HepG2 (cell line): Measurements from ENCODE around the gene IRAK2. TPM values are rescaled to one million over a fixed set of nuclear protein-coding genes. Genes with fewer than 3 reads are reported as not detected.
A peak's percentile ranks its signal among the peaks of the same experiment; 100 is the strongest.

Experiments
- AKNA ChIP-seq: sonication (generic); formaldehyde crosslinking; IDR thresholded peaks from 2 replicates; pipeline ENCODE4 v1.4.0; 2020; ENCODE audit warnings: missing genetic modification reagents, borderline replicate concordance
- EED ChIP-seq: sonication (generic); formaldehyde crosslinking; IDR thresholded peaks from 2 replicates; pipeline ENCODE4 v1.5.0; 2020; ENCODE audit warnings: mild to moderate bottlenecking, missing genetic modification reagents
- FOXK1 ChIP-seq: sonication (generic); formaldehyde crosslinking; IDR thresholded peaks from 2 replicates; pipeline ENCODE4 v1.4.0; 2020; ENCODE audit warnings: low read depth, missing genetic modification reagents, borderline replicate concordance
- MAX ChIP-seq: IDR thresholded peaks from 2 replicates; pipeline ENCODE4 v1.6.1; 2012; ENCODE audit warnings: inconsistent platforms
- MED1 ChIP-seq: sonication (generic); formaldehyde crosslinking; IDR thresholded peaks from 2 replicates; pipeline ENCODE4 v1.4.0; 2020; ENCODE audit warnings: missing genetic modification reagents
- PPARG ChIP-seq: conservative IDR thresholded peaks from 2 replicates; pipeline ENCODE4 v1.6.1; 2016; ENCODE audit warnings: missing biosample characterization, missing genetic modification reagents
- TAF1 ChIP-seq: sonication (generic); formaldehyde crosslinking; IDR thresholded peaks from 2 replicates; pipeline ENCODE4 v1.4.0; 2020; ENCODE audit warnings: missing genetic modification reagents
- ZBTB4 ChIP-seq: sonication (generic); formaldehyde crosslinking; IDR thresholded peaks from 2 replicates; pipeline ENCODE4 v1.4.0; 2020; ENCODE audit warnings: missing genetic modification reagents, mild to moderate bottlenecking, borderline replicate concordance
- ZFX ChIP-seq: sonication (generic); formaldehyde crosslinking; IDR thresholded peaks from 2 replicates; pipeline ENCODE4 v1.4.0; 2020; ENCODE audit warnings: mild to moderate bottlenecking, low read depth, missing genetic modification reagents, moderate library complexity
- ZFY ChIP-seq: sonication (generic); formaldehyde crosslinking; IDR thresholded peaks from 2 replicates; pipeline ENCODE4 v1.4.0; 2020; ENCODE audit warnings: missing genetic modification reagents
- ZNF589 ChIP-seq: sonication (generic); formaldehyde crosslinking; conservative IDR thresholded peaks from 2 replicates; pipeline ENCODE4 v1.8.0; 2022; ENCODE audit warnings: mild to moderate bottlenecking, moderate library complexity, missing genetic modification reagents
- ZNF768 ChIP-seq: sonication (generic); formaldehyde crosslinking; IDR thresholded peaks from 2 replicates; pipeline ENCODE4 v1.4.0; 2020; ENCODE audit warnings: missing genetic modification reagents
- ZNF790 ChIP-seq: sonication (generic); formaldehyde crosslinking; IDR thresholded peaks from 2 replicates; pipeline ENCODE4 v1.8.0; 2022; ENCODE audit warnings: missing genetic modification reagents, mild to moderate bottlenecking, borderline replicate concordance
- ZSCAN31 ChIP-seq: sonication (generic); formaldehyde crosslinking; IDR thresholded peaks from 2 replicates; pipeline ENCODE4 v1.5.0; 2020; ENCODE audit warnings: low read depth, mild to moderate bottlenecking, missing genetic modification reagents
- polyA plus RNA-seq, 8 experiments: library from polyadenylated mRNA; depleted of rRNA in 3 of 8; stranded (reverse) in 7 of 8; unstranded in 1 of 8; fragments of >200 nt; fragmentation: Illumina TruSeq in 4 of 8; extraction: Trizol in 4 of 8; gene quantifications; 2 replicates each; pipeline versions ENCODE4 v1.2.1 to v1.2.3, GENCODE V29; 2011 to 2016; ENCODE audit warnings: low read depth in 4 of 8, missing spikeins in 1 of 8, mixed read lengths in 1 of 8; ENCODE audit not compliant: insufficient read depth in 1 of 8
- total RNA-seq, 5 experiments: library from RNA; depleted of rRNA; stranded (reverse); fragments of >200 nt; fragmentation: Illumina TruSeq; extraction: Trizol; gene quantifications; 2 replicates each; pipeline ENCODE4 v1.2.3, GENCODE V29; 2016; ENCODE audit warnings: low read depth in 1 of 5
- TF ChIP-seq, protein P1 (sequence below): sonication (generic); formaldehyde crosslinking; IDR thresholded peaks from 2 replicates; pipeline ENCODE4 v1.5.1; 2020; ENCODE audit warnings: mild to moderate bottlenecking, moderate library complexity, missing genetic modification reagents
- TF ChIP-seq, protein P2 (sequence below): sonication (generic); formaldehyde crosslinking; IDR thresholded peaks from 2 replicates; pipeline ENCODE4 v1.5.1; 2020; ENCODE audit warnings: mild to moderate bottlenecking, missing genetic modification reagents, moderate library complexity

IRAK2 gene
- total and polyA plus RNA-seq, 2 of the 13 experiments (the other 11 are each of a cell fraction or from before 2014, with no cell fraction given) = 13.1 to 23.3 TPM

- TF ChIP-seq ZNF790 = no peak
- no peak for TF ChIP-seq ZNF589 (CRISPR knock-in tag)
- TF ChIP-seq, protein P1, sequence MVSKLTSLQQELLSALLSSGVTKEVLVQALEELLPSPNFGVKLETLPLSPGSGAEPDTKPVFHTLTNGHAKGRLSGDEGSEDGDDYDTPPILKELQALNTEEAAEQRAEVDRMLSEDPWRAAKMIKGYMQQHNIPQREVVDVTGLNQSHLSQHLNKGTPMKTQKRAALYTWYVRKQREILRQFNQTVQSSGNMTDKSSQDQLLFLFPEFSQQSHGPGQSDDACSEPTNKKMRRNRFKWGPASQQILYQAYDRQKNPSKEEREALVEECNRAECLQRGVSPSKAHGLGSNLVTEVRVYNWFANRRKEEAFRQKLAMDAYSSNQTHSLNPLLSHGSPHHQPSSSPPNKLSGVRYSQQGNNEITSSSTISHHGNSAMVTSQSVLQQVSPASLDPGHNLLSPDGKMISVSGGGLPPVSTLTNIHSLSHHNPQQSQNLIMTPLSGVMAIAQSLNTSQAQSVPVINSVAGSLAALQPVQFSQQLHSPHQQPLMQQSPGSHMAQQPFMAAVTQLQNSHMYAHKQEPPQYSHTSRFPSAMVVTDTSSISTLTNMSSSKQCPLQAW (CRISPR knock-in tag) = no peak
- TF ChIP-seq, protein P2, sequence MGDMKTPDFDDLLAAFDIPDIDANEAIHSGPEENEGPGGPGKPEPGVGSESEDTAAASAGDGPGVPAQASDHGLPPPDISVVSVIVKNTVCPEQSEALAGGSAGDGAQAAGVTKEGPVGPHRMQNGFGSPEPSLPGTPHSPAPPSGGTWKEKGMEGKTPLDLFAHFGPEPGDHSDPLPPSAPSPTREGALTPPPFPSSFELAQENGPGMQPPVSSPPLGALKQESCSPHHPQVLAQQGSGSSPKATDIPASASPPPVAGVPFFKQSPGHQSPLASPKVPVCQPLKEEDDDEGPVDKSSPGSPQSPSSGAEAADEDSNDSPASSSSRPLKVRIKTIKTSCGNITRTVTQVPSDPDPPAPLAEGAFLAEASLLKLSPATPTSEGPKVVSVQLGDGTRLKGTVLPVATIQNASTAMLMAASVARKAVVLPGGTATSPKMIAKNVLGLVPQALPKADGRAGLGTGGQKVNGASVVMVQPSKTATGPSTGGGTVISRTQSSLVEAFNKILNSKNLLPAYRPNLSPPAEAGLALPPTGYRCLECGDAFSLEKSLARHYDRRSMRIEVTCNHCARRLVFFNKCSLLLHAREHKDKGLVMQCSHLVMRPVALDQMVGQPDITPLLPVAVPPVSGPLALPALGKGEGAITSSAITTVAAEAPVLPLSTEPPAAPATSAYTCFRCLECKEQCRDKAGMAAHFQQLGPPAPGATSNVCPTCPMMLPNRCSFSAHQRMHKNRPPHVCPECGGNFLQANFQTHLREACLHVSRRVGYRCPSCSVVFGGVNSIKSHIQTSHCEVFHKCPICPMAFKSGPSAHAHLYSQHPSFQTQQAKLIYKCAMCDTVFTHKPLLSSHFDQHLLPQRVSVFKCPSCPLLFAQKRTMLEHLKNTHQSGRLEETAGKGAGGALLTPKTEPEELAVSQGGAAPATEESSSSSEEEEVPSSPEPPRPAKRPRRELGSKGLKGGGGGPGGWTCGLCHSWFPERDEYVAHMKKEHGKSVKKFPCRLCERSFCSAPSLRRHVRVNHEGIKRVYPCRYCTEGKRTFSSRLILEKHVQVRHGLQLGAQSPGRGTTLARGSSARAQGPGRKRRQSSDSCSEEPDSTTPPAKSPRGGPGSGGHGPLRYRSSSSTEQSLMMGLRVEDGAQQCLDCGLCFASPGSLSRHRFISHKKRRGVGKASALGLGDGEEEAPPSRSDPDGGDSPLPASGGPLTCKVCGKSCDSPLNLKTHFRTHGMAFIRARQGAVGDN (CRISPR knock-in tag) = no peak; the same call in 1 of the 2 replicates
- TF ChIP-seq ZFY (CRISPR knock-in tag) = peak; percentile 17; the same call in 1 of the 2 replicates
- peak; percentile 95 for TF ChIP-seq ZNF768
- TF ChIP-seq TAF1 = no peak
- no peak for TF ChIP-seq FOXK1 (CRISPR knock-in tag)
- TF ChIP-seq PPARG (CRISPR knock-in tag) = no peak
- TF ChIP-seq EED (CRISPR knock-in tag) = no peak
- TF ChIP-seq ZSCAN31 (CRISPR knock-in tag) = no peak
- no peak for TF ChIP-seq AKNA (CRISPR knock-in tag)
- TF ChIP-seq MAX = 0 out of 2 replicates have a peak, but pooled peaks have one; percentile 34
- TF ChIP-seq ZBTB4 (CRISPR knock-in tag) = peak; percentile 81; the same call in 1 of the 2 replicates
- TF ChIP-seq ZFX = peak; percentile 42; the same call in 1 of the 2 replicates
- peak; percentile 23; the same call in 1 of the 2 replicates for TF ChIP-seq MED1
These were observed 1.5 kb downstream of the IRAK2 start (continued) for GRCh38 chr3:10166213-10166604.
